GM12865 (cell line): ENCODE measurements around the gene CLEC16A.
"Not testable (repeated sequence)": the region's sequence is repeated elsewhere in the genome, so short reads cannot be mapped to it uniquely, and the experiment has no call there.

Experiments used
- DNase-seq: peaks from one replicate; pipeline ENCODE4 v3.0.0; 2010; ENCODE audit warnings: low read depth
- H3K4me3 ChIP-seq: 2 replicates; pipeline ENCODE4 v1.5.1; 2011; ENCODE audit warnings: mild to moderate bottlenecking, low read depth, low read length, control low read depth
- CTCF ChIP-seq: IDR thresholded peaks from 2 replicates; pipeline ENCODE4 v1.5.1; 2011; ENCODE audit warnings: low read length, control low read depth, low read depth, inconsistent platforms; ENCODE audit not compliant: insufficient read depth; ENCODE audit errors: missing control alignments

Gene CLEC16A

GRCh38 chr16:10941127-10941933 lies 3.0 kb upstream of the CLEC16A start:
- H3K4me3 ChIP-seq = peak overlapping the region; percentile 76
- no peak for TF ChIP-seq CTCF
- no peak for DNase-seq

- DNase-seq = not testable (repeated sequence)
Observed at GRCh38 chr16:10941935-10942351, 2.4 kb upstream of the CLEC16A start.

GRCh38 chr16:10942352-10943063 lies 1.9 kb upstream of the CLEC16A start, which contains the start of gene DEXI:
DEXI (minus strand) TSS chr16:10942468; CDS start chr16:10942005, 463 bp downstream.
- no peak for TF ChIP-seq CTCF
- peak within 1 kb of the TSS; percentile 76 for H3K4me3 ChIP-seq

More at GRCh38 chr16:10941935-10942351, 2.4 kb upstream of the CLEC16A start:
- H3K4me3 ChIP-seq = peak overlapping the region; percentile 76

GRCh38 chr16:10943064-10943353 lies 1.4 kb upstream of the CLEC16A start:
- TF ChIP-seq CTCF = no peak
- no peak for DNase-seq
- H3K4me3 ChIP-seq = no peak overlapping the region

More at GRCh38 chr16:10942352-10943063, 1.9 kb upstream of the CLEC16A start, which contains the start of gene DEXI:
- DNase-seq = peak; percentile 95

- no peak for TF ChIP-seq CTCF
- DNase-seq = no peak
Observed at GRCh38 chr16:10945065-10945787, 862 bp downstream of the CLEC16A start.

GRCh38 chr16:10946308-10946707 lies 1.9 kb downstream of the CLEC16A start:
- no peak for DNase-seq
- H3K4me3 ChIP-seq = no peak overlapping the region
- TF ChIP-seq CTCF = no peak

More at GRCh38 chr16:10945065-10945787, 862 bp downstream of the CLEC16A start:
- peak overlapping the region; percentile 84 for H3K4me3 ChIP-seq

- TF ChIP-seq CTCF = no peak
- DNase-seq = no peak
- no peak overlapping the region for H3K4me3 ChIP-seq
Observed at GRCh38 chr16:10947211-10947787, 2.9 kb downstream of the CLEC16A start.
